Fibroblast of skin of left quadriceps (primary cell): Measurements from ENCODE around the gene LPCAT4.
"Not testable (repeated sequence)": the region's sequence is repeated elsewhere in the genome, so short reads cannot be mapped to it uniquely, and the experiment has no call there.

Experiments used
- DNase-seq, 2 experiments: peaks; one replicate each; pipeline ENCODE4 v3.0.0-alpha.2; 2013; ENCODE audit warnings: low read depth in 2 of 2

Gene LPCAT4

GRCh38 chr15:34362047-34362773 is 4.8 kb downstream of the LPCAT4 start:
- DNase-seq, result no peak

GRCh38 chr15:34361278-34361677 is 5.7 kb downstream of the LPCAT4 start:
- no peak for DNase-seq

GRCh38 chr15:34360298-34360697 is 6.7 kb downstream of the LPCAT4 start:
- DNase-seq, result no peak

DNA sequence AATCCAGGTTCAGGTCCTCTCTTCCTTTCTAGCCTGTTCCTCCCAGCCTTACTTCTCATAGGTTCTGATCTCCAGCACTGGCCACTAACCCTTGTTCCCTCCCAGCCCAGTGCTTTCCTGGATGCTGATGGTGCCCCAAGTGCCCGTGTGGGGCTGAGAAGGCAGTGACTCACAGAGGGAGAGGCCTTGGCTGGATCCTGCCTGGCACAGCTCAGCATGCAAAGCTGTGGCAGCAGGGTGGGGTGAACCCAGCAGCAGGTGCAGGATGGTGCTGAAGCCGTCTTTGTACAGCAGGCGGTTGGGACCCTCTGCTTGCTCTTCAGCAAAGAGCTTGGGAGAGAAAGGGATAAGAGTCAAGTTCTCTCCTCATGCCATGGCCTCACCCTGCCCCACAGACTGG is 7.6 kb downstream of the LPCAT4 start:
- no peak for DNase-seq

GRCh38 chr15:34358948-34359347 is 8.0 kb downstream of the LPCAT4 start:
- DNase-seq, result no peak

DNA sequence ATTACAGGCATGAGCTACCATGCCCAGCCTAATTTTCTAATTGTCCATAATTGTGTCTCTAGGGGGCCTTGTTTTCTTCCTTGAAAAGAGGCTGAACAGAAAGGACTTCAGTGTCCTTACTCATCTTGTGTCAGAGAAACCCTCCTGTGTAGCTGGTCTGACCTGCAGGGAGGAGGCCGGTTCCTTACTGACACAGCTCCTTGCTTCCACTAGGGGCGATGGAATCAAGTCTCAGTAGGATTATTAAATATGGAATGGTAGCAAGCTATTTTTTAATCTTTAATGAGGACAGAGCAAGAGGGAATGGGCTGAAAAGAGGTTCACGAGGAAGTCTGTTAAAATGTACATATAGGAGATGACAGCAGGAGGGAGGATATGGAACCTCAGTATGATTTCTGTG is 8.6 kb downstream of the LPCAT4 start:
- no peak for DNase-seq

GRCh38 chr15:34357653-34358052 is 9.3 kb downstream of the LPCAT4 start:
- DNase-seq, result no peak

- DNase-seq, result no peak
These were observed 11.8 kb downstream of the LPCAT4 start for GRCh38 chr15:34355241-34355640.

GRCh38 chr15:34354286-34354685 is 12.7 kb downstream of the LPCAT4 start:
- DNase-seq, result no peak

GRCh38 chr15:34353627-34354026 is 13.4 kb downstream of the LPCAT4 start:
- no peak for DNase-seq

DNA sequence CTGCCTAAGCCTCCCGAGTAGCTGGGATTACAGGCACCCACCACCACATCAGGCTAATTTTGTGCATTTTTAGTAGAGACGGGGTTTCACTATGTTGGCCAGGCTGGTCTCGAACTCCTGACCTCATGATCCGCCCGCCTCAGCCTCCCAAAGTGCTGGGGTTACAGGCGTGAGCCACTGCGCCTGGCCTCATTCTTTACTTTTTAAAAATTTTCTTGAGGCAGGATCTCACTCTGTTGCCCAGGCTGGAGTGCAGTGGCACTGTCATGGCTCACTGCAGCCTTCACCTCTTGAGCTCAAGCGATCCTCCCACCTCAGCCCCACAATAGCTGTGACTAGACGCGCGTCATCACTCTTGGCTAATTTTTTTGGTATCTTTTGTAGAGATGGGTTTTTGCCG is 14.0 kb downstream of the LPCAT4 start:
- not testable (repeated sequence) for DNase-seq

- DNase-seq, result no peak
These were observed 17.2 kb downstream of the LPCAT4 start for GRCh38 chr15:34349769-34350168.

DNA sequence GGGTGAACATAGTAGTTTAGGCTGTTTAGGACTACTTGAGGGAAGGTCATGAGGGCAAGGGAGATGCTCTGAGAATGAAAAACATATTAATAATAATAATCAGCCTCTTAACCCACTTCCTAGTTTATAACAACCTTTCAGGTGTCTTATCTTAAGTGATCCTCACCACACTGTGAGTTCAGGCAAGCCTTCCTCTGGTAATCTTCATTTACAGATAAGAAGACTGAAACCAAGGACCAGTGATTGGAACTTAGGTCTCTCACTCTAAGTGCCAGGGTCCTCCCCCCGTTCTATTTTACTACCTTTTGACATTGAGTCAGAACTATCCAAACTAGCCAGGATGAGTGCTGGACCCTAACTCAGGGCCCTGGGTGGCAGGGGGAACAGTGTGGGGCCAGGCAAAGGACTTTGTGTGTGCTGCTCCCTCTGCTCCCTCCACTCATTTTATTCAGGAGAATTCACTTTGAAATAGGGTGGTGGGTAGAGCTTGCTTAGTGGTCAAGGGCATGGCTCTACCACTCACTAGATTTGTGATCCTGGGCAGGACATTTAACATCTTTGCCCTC is 18.2 kb downstream of the LPCAT4 start:
- no peak for DNase-seq

- DNase-seq, result no peak
These were observed 18.9 kb downstream of the LPCAT4 start for GRCh38 chr15:34347951-34348638.

- DNase-seq, result peak; percentile 75
These were observed 24.0 kb downstream of the LPCAT4 start, which contains the start of the genes NOP10 and NUTM1 for GRCh38 chr15:34342737-34343575. Gene NOP10 (minus strand): TSS chr15:34343136. CDS start chr15:34343073, 63 bp downstream. Gene NUTM1 (plus strand): TSS chr15:34343315. CDS start chr15:34343697, 382 bp downstream.

DNA sequence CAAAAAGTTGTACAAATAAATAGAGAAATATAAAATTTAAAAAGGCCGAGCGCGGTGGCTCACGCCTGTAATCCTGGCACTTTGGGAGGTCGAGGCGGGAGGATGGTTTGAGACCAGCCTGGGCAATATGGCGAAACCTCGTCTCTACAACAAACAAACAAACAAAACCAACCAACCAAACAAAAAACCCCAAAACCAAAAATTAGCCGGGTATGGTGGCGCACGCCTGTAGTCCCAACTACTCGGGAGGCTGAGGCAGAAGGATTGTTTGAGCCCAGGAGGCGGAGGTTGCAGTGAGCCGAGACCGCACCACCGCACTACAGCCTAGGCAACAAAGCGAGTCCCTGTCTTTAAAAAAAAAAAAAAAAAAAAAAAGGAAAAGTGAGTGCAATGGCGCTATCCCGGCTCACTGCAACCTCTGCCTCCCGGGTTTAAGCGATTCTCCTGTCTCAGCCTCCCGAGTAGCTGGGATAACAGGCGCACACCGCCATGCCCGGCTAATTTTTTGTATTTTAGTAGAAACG is 24.7 kb downstream of the LPCAT4 start:
- DNase-seq, result not testable (repeated sequence)

- DNase-seq, result no peak
These were observed 25.4 kb downstream of the LPCAT4 start for GRCh38 chr15:34341381-34342212.

DNA sequence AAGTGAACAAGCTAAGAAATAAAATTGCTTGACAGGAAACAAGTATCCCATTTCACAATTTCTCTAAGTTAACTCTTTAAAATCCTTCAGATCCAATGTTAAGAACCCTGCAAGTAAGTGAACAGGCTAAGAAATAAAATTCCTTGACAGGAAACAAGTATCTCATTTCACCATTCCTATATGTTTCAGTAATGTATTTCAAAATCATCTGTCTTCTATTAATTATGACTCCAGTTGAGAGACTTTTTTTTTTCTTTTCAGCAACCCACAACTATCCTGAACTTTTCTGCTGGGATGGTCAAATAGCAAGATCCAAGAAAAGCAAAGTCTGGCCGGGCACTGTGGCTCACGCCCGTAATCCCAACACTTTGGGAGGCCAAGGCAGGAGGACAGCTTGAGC is 27.1 kb downstream of the LPCAT4 start:
- DNase-seq, result peak; percentile 44 to 50

GRCh38 chr15:34338347-34338746 is 28.6 kb downstream of the LPCAT4 start:
- no peak for DNase-seq

- DNase-seq, result peak; percentile 76 to 79
These were observed 29.3 kb downstream of the LPCAT4 start, which contains the start of gene SLC12A6 for GRCh38 chr15:34337557-34338306. Gene SLC12A6 (minus strand): TSS chr15:34337781. CDS start chr15:34336680, 1,101 bp downstream.
